H9 (cell line): ENCODE data around the gene MPP1. TPM values are rescaled to one million over a fixed set of nuclear protein-coding genes. Genes with fewer than 3 reads are reported as not detected.

Experiments
- DNase-seq: peaks from one replicate; pipeline ENCODE4 v3.0.0-alpha.2; 2017
- H2AFZ ChIP-seq: one replicate; pipeline ENCODE4 v1.6.1; 2013; ENCODE audit warnings: mild to moderate bottlenecking, low read length, control low read depth, moderate library complexity
- H2AK5ac ChIP-seq: 2 replicates; pipeline ENCODE4 v1.6.1; 2013; ENCODE audit warnings: low read length, control low read depth, mixed read lengths; ENCODE audit not compliant: insufficient read length
- H2BK120ac ChIP-seq: one replicate; pipeline ENCODE4 v1.6.1; 2013; ENCODE audit warnings: low read depth, mild to moderate bottlenecking, low read length, control low read depth, inconsistent platforms; ENCODE audit not compliant: poor library complexity, severe bottlenecking
- H2BK12ac ChIP-seq: 2 replicates; pipeline ENCODE4 v1.6.1; 2013; ENCODE audit warnings: low read length, control low read depth, mixed read lengths, low read depth; ENCODE audit not compliant: insufficient read length
- H2BK15ac ChIP-seq: 2 replicates; pipeline ENCODE4 v1.6.1; 2013; ENCODE audit warnings: low read depth, low read length, control low read depth
- H2BK20ac ChIP-seq: one replicate; pipeline ENCODE4 v1.6.1; 2013; ENCODE audit warnings: low read depth, mild to moderate bottlenecking, low read length, control low read depth, inconsistent platforms; ENCODE audit not compliant: poor library complexity, severe bottlenecking
- H2BK5ac ChIP-seq: 2 replicates; pipeline ENCODE4 v1.6.1; 2013; ENCODE audit warnings: low read length, control low read depth, mixed read lengths; ENCODE audit not compliant: insufficient read length
- H3K14ac ChIP-seq: 2 replicates; pipeline ENCODE4 v1.6.1; 2013; ENCODE audit warnings: low read length, control low read depth; ENCODE audit not compliant: insufficient read depth
- H3K18ac ChIP-seq: 2 replicates; pipeline ENCODE4 v1.6.1; 2013; ENCODE audit warnings: low read depth, mild to moderate bottlenecking, mixed read lengths, low read length, control low read depth; ENCODE audit not compliant: insufficient read length
- H3K23ac ChIP-seq: 2 replicates; pipeline ENCODE4 v1.6.1; 2013; ENCODE audit warnings: low read length, control low read depth, mixed read lengths, low read depth; ENCODE audit not compliant: insufficient read length
- H3K23me2 ChIP-seq: 2 replicates; pipeline ENCODE4 v1.6.1; 2013; ENCODE audit warnings: low read depth, mild to moderate bottlenecking, mixed read lengths, low read length, control low read depth; ENCODE audit not compliant: insufficient read length, poor library complexity, severe bottlenecking
- H3K27ac ChIP-seq: 2 replicates; pipeline ENCODE4 v1.5.1; 2013; ENCODE audit warnings: low read length, control low read depth, mixed read lengths, low read depth; ENCODE audit not compliant: insufficient read length
- H3K27me3 ChIP-seq: 2 replicates; pipeline ENCODE4 v1.6.1; 2013; ENCODE audit warnings: low read length, control low read depth, inconsistent platforms; ENCODE audit not compliant: insufficient read depth
- H3K4ac ChIP-seq: 2 replicates; pipeline ENCODE4 v1.6.1; 2013; ENCODE audit warnings: low read depth, mild to moderate bottlenecking, control low read depth, inconsistent platforms, low read length, moderate library complexity
- H3K4me1 ChIP-seq: 2 replicates; pipeline ENCODE4 v1.6.1; 2013; ENCODE audit warnings: low read length, control low read depth, inconsistent platforms; ENCODE audit not compliant: insufficient read depth
- H3K4me2 ChIP-seq: 2 replicates; pipeline ENCODE4 v1.6.1; 2013; ENCODE audit warnings: low read length, control low read depth, mixed read lengths; ENCODE audit not compliant: insufficient read length, insufficient read depth
- H3K56ac ChIP-seq: 2 replicates; pipeline ENCODE4 v1.6.1; 2013; ENCODE audit warnings: low read depth, mild to moderate bottlenecking, mixed read lengths, low read length, control low read depth; ENCODE audit not compliant: insufficient read length
- H3K79me1 ChIP-seq: 2 replicates; pipeline ENCODE4 v1.6.1; 2013; ENCODE audit warnings: low read depth, mild to moderate bottlenecking, moderate library complexity, low read length, control low read depth, inconsistent platforms; ENCODE audit not compliant: insufficient read depth, poor library complexity, severe bottlenecking
- H3K79me2 ChIP-seq: 2 replicates; pipeline ENCODE4 v1.6.1; 2013; ENCODE audit warnings: low read length, control low read depth, inconsistent platforms; ENCODE audit not compliant: insufficient read depth
- H3K9ac ChIP-seq: 2 replicates; pipeline ENCODE4 v1.6.1; 2013; ENCODE audit warnings: low read length, control low read depth, mixed read lengths; ENCODE audit not compliant: insufficient read length; ENCODE audit errors: extremely low read depth
- H3K9me3 ChIP-seq: one replicate; pipeline ENCODE4 v1.6.1; 2013; ENCODE audit warnings: low read depth, low read length, inconsistent platforms; ENCODE audit not compliant: control insufficient read depth
- H3T11ph ChIP-seq: one replicate; pipeline ENCODE4 v1.6.1; 2013; ENCODE audit warnings: mild to moderate bottlenecking, low read length, control low read depth, inconsistent platforms
- H4K20me1 ChIP-seq: one replicate; pipeline ENCODE4 v1.6.1; 2013; ENCODE audit not compliant: control insufficient read depth, insufficient read length, insufficient read depth
- H4K5ac ChIP-seq: 2 replicates; pipeline ENCODE4 v1.6.1; 2013; ENCODE audit warnings: low read depth, mild to moderate bottlenecking, mixed read lengths, low read length, control low read depth; ENCODE audit not compliant: insufficient read length
- H4K8ac ChIP-seq: replicated peaks from 2 replicates; pipeline ENCODE4 v1.6.1; 2013; ENCODE audit warnings: low read length, control low read depth, mixed read lengths, low read depth; ENCODE audit not compliant: insufficient read length
- H4K91ac ChIP-seq: 2 replicates; pipeline ENCODE4 v1.6.1; 2013; ENCODE audit warnings: low read depth, mild to moderate bottlenecking, moderate library complexity, mixed read lengths, low read length, control low read depth; ENCODE audit not compliant: insufficient read length
- H3K27ac Mint-ChIP-seq, 3 experiments: 2 replicates in 2 of 3; 3 replicates in 1 of 3; pipeline ENCODE4 v1.8.0; 2020 to 2021; ENCODE audit warnings: mixed read lengths in 3 of 3, mild to moderate bottlenecking in 1 of 3, moderate library complexity in 1 of 3
- H3K27me3 Mint-ChIP-seq: 2 replicates; pipeline ENCODE4 v1.8.0; 2021; ENCODE audit warnings: low read depth, mild to moderate bottlenecking, moderate library complexity, mixed read lengths
- H3K36me3 Mint-ChIP-seq, 3 experiments: 2 replicates in 2 of 3; 3 replicates in 1 of 3; pipeline ENCODE4 v1.8.0; 2020 to 2021; ENCODE audit warnings: low read depth in 3 of 3, mixed read lengths in 3 of 3; ENCODE audit not compliant: insufficient read depth in 1 of 3
- H3K4me1 Mint-ChIP-seq, 2 experiments: 2 replicates each; pipeline ENCODE4 v1.8.0; 2020; ENCODE audit warnings: mixed read lengths in 2 of 2
- H3K4me3 Mint-ChIP-seq, 2 experiments: 2 replicates in 1 of 2; 3 replicates in 1 of 2; pipeline ENCODE4 v1.8.0; 2020 to 2021; ENCODE audit warnings: mild to moderate bottlenecking in 2 of 2, mixed read lengths in 2 of 2, moderate library complexity in 1 of 2
- H3K9me3 Mint-ChIP-seq, 2 experiments: 2 replicates in 1 of 2; 3 replicates in 1 of 2; pipeline ENCODE4 v1.8.0; 2020; ENCODE audit warnings: mild to moderate bottlenecking in 2 of 2, mixed read lengths in 2 of 2, moderate library complexity in 1 of 2
- CTCF ChIP-seq: fragments of 200-600 bp; sonication (generic); conservative IDR thresholded peaks from 3 replicates; pipeline ENCODE4 v1.8.0; 2021; ENCODE audit warnings: antibody characterized with exemption, mild to moderate bottlenecking
- WGBS: extraction: QIAGEN DNeasy Blood & Tissue Kit; methylation state at CpG from one replicate; pipeline ENCODE4 v1.1.7; 2013; ENCODE audit warnings: missing lambda C conversion rate, low lambda C conversion rate, mixed read lengths; ENCODE audit not compliant: insufficient read length; ENCODE audit errors: extremely low coverage; 5-methylcytosine and 5-hydroxymethylcytosine counted together
- total RNA-seq: library from RNA; stranded (reverse); gene quantifications from 2 replicates; pipeline ENCODE4 v1.2.1, GENCODE V29; 2021

Gene MPP1
- total RNA-seq, 1 experiment from 2014 or later, result 17.9 TPM

DNA sequence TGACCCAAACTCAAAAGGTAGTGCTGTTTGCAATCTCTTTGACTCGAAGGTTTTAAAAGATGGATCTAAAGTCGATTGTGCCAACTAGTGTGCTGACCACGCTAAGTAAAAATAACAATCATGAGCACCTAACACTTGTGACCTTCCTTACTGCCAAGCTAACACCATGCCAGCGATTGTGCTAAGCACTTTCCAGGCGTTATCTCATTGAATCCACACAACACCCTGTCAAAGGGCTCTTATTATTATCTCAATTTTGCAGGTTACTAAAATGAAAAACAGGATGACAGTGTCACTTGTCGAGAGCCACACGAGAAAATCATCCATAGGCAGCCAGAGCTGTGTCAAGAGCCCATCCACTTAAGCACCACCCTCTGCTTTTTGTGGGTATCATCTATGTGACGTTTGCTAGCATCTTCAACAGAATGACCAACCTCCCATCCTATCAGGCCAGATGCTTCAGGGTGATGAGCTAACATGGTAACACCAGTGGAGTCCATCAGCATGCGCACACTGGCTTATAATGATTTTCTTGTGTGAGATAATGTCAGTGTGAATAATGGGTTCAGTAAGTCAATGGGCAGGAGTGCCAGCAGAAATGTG is 53.5 kb downstream of the MPP1 start:
- Histone ChIP-seq H3K14ac (no peak overlapping the region), H2AFZ (no peak overlapping the region), H4K91ac (no peak overlapping the region), H4K8ac (no peak overlapping the region), H4K5ac (no peak overlapping the region), H3K9me3 (peaks cover 13% of the 10 kb centered on the region), H3K9ac (no peak overlapping the region), H3K27me3 (peaks cover 20% of the 10 kb centered on the region; the same call in 1 of the 2 replicates), H3K4me2 (no peak overlapping the region), H2BK5ac (no peak overlapping the region), H2BK15ac (no peak overlapping the region), H3K4ac (no peak overlapping the region), H3K4me1 (no peaks in the 10 kb centered on the region; the same call in 1 of the 2 replicates), H2BK20ac (no peak overlapping the region), H2BK120ac (no peak overlapping the region), H3K18ac (no peak overlapping the region), H2AK5ac (no peak overlapping the region), H3K27ac (no peak overlapping the region), H4K20me1 (no peaks in the 10 kb centered on the region), H3K79me2 (no peaks in the 10 kb centered on the region), H3K56ac (no peak overlapping the region), H3K79me1 (no peaks in the 10 kb centered on the region), H2BK12ac (no peak overlapping the region), H3K23ac (no peak overlapping the region), H3T11ph (no peak overlapping the region), H3K23me2 (no peaks in the 10 kb centered on the region)
- peak overlapping the region; percentile 40 to 71 for H3K4me3 Mint-ChIP-seq
- DNase-seq, result no peak
- WGBS, result no CpG with 5 or more reads among the region's 9 CpGs
- H3K27ac Mint-ChIP-seq, result no peak overlapping the region
- peaks cover 0 to 8% (median 5%) of the 10 kb centered on the region in 3 experiments; a peak in 5 of 7 replicates for H3K36me3 Mint-ChIP-seq
- TF ChIP-seq CTCF, result no peak
- peaks cover 54 to 60% of the 10 kb centered on the region in 2 experiments for H3K9me3 Mint-ChIP-seq
- H3K4me1 Mint-ChIP-seq, result peaks cover 6 to 9% of the 10 kb centered on the region in 2 experiments; a peak in 3 of 4 replicates
- H3K27me3 Mint-ChIP-seq, result peaks cover 50% of the 10 kb centered on the region
